GM18517 (cell line): ENCODE data around the gene HSFX4.
"Not testable (repeated sequence)": the region's sequence is repeated elsewhere in the genome, so short reads cannot be mapped to it uniquely, and the experiment has no call there.

Experiments
- ATAC-seq: cut with Tn5 transposase; IDR thresholded peaks from one replicate; pipeline ENCODE4 v1.9.1; 2021; ENCODE audit warnings: mild to moderate bottlenecking, moderate library complexity; ENCODE audit not compliant: unreplicated experiment

The HSFX4 gene

GRCh38 chrX:149937871-149938426 is 8.6 kb downstream of the HSFX4 start:
- ATAC-seq, result no peak

- ATAC-seq, result peak; percentile 86
Measured at GRCh38 chrX:149938427-149938880, 9.1 kb downstream of the HSFX4 start, which contains the start of gene EOLA2. Gene EOLA2, minus strand, starts transcription at chrX:149938491. Its CDS starts 4,617 bp downstream, at chrX:149933874.

DNA sequence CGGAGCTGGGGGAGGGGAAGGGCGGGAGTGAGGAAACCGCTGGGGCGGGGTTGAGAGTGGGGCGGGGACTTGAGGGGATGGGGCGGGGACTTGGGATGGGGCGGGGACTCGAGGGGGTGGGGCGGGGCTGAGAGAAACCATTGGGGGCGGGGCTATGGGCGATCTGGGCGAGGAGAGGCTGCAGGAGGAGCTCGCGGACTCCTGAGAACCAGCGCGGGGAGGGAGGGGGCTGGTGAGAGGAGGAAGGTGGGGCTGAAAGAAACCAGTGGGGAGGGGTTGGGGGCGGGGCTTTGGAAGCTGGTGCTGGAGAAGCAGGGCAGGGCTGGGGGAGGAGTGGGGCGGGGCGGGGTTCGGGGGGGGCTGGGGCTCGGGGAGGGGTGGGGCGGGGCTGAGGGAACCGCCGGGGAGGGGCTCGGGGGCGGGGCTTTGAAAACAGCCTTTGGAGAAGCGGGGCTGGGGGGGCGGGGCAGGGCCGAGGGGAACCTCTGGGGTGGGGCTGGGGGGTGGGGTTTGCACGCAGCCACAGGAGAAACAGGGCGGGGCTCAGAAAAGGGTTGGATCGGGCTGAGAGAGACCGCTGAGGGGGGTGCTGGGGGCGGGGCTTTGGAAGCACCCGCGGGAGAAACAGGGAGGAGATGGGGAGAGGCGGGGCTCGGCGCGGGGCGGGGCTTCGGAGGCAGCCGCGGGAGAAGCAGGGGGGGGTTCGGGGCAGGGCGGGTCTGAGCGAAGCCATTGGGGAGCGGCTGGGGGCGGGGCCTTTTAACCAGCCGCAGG is 9.7 kb downstream of the HSFX4 start:
- ATAC-seq, result no peak

DNA sequence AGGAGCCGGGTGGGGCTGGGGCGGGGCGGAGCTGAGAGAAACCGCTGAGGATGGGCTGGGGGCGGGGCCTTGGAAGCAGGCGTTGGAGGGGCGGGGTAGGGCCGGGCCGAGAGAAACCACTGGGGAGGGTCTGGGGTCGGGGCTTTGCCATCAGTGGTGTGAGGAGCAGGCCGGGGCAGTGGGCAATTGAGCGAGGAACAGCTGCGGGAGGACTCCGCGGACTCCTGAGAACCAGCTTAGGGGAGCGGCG is 10.2 kb downstream of the HSFX4 start:
- ATAC-seq, result no peak

DNA sequence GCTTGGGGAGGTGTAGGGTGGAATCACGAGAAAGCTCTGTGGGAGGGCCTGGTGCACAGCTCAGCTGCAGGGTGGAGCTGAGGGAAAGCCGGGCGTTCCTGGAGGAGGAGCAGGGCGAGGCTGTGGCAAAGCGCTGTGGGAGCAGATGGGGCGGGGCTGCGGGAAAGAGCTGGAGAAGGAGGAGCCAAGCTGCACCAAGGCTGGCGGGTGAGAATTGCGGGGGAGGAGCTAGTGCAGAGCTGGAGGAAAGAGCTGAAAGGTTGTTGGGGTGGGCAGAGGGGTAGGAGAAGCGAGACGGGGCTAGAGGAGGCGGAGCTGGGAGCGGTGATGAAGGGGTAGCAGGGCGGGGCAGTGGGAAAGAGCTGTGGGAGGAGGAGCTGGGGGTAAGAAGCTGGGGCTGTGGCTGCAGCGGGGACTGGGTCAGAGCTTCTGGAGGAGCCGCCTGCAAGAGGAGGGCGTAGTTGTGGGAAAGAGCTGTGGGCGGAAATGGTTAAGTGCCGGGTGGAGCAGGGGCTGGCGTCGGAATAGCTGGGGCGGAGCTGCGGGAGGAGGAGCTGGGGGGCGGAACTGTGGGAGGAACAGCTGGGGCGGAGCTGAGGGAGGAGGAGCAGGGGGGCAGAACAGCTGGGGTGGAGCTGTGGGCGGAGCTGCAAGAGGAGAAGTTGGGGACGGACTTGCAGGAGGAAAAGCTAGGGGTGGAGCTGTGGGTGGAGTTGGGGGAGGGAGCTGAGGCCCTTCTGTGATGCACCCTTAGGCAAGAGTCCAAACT is 10.7 kb downstream of the HSFX4 start:
- peak; percentile 48 for ATAC-seq

- ATAC-seq, result not testable (repeated sequence)
Measured at GRCh38 chrX:149940674-149941024, 11.3 kb downstream of the HSFX4 start.

DNA sequence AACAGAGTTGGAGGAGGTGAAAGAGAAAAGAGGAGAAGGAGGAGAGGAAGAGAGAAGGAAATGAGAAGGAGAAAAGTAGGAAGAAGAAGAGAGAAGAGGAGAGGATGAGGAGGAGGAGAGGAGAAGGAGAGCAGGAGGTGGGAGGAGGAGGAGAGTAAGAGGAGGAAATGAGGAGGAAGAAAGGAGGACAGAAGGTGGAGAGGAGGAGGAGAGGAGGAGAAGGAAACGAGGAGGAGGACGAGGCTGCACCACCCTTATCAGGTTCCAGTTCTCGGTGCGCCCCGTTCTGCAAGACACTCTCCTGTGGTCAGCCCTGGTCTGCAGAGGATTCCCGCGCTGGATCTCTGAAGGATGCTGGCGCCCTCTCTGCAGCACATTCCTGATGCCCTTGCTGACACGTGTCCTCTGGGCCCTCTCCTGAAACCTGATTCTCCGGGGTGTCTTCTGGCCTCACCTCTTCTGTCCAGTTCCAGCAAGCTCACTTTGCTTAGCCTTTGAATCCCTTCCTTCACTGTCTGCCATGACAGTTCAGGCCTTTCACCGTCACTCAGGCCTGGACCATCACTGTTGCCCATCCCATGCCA is 15.8 kb downstream of the HSFX4 start:
- not testable (repeated sequence) for ATAC-seq

DNA sequence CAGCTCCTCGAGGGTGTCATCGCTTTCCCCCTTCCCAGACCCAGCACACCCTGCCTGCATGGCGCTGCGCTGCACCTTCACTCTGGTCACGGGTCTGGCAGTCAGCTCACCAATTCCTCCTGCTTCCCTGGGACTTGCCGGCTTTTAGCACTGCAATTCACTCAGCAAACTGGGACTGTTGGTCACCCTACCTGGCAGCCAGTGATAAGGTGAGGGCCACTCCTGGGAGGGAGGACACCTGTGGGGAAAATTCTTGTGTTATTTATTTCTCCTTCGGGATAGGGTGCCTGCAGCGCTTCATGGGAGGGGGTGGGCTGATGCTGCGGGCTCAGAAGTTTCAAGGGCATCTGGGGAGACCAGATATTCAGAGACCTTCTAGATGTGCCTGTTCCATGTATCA is 16.4 kb downstream of the HSFX4 start:
- ATAC-seq, result not testable (repeated sequence)

DNA sequence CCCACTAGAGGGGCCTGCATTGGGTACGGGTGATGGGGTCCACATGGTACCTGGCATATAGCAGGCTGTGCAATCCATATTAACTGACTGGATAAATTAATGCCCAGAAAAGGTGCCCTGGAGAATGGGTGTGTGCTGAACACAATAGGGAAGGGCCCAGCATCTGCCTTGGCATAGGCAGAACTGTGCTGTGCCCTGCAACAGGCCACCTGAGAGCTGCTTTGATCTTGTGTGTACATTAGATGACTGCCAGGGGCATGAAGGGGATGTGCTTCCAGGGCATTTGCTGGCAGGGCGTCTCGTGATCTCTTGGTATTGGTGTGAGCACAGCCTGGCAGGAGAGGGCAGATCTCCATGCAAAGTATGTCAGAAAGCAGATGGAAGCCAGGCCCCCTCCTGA is 17.6 kb downstream of the HSFX4 start:
- not testable (repeated sequence) for ATAC-seq

DNA sequence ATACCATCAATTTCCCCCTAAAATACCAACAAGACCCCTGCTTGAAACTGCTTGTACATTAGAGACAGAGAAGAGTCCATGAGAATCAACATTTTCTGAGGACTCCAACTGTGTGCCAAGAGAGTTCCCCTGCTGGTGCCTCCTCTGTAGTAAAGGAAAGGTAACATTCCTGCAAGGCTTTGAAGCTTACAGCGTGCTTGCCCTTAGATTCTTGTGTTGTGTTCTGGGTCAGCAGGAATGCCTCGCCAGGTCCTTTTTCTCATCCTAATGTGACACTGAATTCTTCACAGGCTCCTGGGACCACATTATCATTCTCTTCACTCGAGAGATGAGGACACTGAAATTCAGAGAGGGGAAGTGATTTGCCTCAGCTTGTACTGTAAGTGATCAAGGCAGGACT is 18.6 kb downstream of the HSFX4 start:
- ATAC-seq, result no peak

- no peak for ATAC-seq
Measured at GRCh38 chrX:149949743-149950436, 20.5 kb downstream of the HSFX4 start.

DNA sequence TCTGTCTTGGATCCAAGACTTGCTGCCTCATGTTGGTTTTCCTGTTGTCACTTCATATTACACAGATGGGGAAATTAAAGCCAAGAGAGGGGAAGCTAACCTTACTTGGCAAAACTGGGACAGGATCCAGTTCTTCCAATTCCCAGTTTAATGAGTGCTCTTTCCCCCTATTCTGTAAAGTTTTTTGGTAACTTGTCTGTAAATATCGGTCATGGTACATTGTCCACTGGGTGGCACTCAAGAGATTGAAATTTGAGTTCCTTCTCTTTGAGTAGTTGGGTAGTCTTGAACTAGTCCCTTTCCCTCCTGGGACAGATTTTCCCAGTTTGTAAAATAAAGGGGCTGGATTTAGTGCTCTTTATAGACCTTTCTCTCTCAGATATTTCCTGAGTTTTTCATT is 21.3 kb downstream of the HSFX4 start:
- ATAC-seq, result no peak

GRCh38 chrX:149961572-149961971 is 32.2 kb downstream of the HSFX4 start:
- ATAC-seq, result no peak

- ATAC-seq, result no peak
Measured at GRCh38 chrX:149962010-149962409, 32.6 kb downstream of the HSFX4 start.

DNA sequence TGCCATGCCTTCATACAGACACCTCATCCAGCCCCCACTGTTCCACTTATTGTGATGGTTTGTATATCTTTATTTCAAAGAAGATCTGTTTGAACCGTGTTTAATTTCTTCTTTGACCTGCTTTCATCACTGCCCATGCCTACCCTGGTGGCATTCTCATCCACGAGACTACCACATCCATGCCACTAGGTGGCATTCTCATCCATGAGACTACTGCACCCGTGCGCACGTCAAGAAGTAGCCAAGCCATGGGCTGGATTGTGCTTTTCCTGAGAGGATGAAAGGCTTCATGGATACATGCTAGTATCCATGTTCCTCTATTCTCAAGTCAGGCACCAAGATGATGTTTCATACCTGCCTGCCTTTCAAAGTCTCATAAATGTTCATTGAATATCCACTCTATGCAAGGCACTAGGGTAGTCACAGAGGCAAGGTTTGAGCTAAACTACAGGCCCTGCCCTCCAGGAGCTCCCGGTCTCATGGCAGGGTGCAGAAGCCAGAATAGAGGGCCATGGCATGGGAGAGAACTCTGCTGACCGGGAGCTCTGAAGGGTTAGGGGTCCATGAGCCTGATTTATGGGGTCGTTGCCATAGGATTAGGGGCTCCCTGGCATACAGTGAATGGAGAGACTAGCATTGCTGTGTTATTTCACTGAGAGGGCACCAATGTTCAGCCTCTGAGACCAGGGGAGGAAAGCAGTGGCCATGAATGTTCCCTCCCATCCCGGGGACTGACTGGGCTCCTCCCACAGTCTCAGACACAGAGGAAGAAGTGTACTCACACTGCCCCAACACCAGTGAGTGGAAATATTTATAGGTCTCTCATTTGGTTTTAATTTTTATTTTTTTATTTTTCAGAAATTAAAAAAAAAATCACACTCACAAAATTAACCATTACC is 33.7 kb downstream of the HSFX4 start:
- ATAC-seq, result peak; percentile 75

- no peak for ATAC-seq
Measured at GRCh38 chrX:149979126-149979644, 49.8 kb downstream of the HSFX4 start.
